Lung (tissue), 12 donors: ENCODE data around the gene SLC24A1. TPM values are rescaled to one million over a fixed set of nuclear protein-coding genes. Genes with fewer than 3 reads are reported as not detected.

Source experiments
- ATAC-seq: fragments of 200-7000 bp; cut with Tn5 transposase; one replicate; pipeline ENCODE4 v1.9.1; 2020; ENCODE audit warnings: moderate number of reproducible peaks; ENCODE audit not compliant: insufficient read depth, low FRiP score
- DNase-seq, 3 donors: peaks; one replicate each; pipeline ENCODE4 v3.0.0-alpha.2; 2013 to 2017
- H3K27ac ChIP-seq, 2 donors: one replicate each; pipeline ENCODE4 v1.5.1; 2013; ENCODE audit warnings: mild to moderate bottlenecking in 2 of 2, moderate library complexity in 2 of 2, control low read depth in 1 of 2, inconsistent platforms in 1 of 2, low read depth in 1 of 2, low read length in 1 of 2
- H3K27me3 ChIP-seq, 3 donors: one replicate each; pipeline ENCODE4 v1.5.1; 2013; ENCODE audit warnings: low read length in 2 of 3; ENCODE audit not compliant: control insufficient read depth in 3 of 3, insufficient read depth in 3 of 3
- H3K36me3 ChIP-seq, 4 donors: one replicate each; pipeline ENCODE4 v1.5.1; 2013; ENCODE audit warnings: low read length in 4 of 4, mild to moderate bottlenecking in 1 of 4, moderate library complexity in 1 of 4; ENCODE audit not compliant: control insufficient read depth in 4 of 4, insufficient read depth in 4 of 4
- H3K4me1 ChIP-seq, 5 donors: one replicate each; pipeline ENCODE4 v1.5.1; 2013; ENCODE audit warnings: low read length in 5 of 5, mild to moderate bottlenecking in 2 of 5, moderate library complexity in 1 of 5; ENCODE audit not compliant: control insufficient read depth in 5 of 5, insufficient read depth in 5 of 5
- H3K4me3 ChIP-seq: one replicate; pipeline ENCODE4 v1.5.1; 2013; ENCODE audit warnings: mild to moderate bottlenecking, control low read depth, moderate library complexity
- H3K9ac ChIP-seq, 2 donors: one replicate each; pipeline ENCODE4 v1.5.1; 2013; ENCODE audit warnings: low read length in 2 of 2, control low read depth in 1 of 2; ENCODE audit not compliant: insufficient read depth in 1 of 2
- H3K9me3 ChIP-seq, 4 donors: one replicate each; pipeline ENCODE4 v1.5.1; 2013; ENCODE audit warnings: low read length in 3 of 4, mild to moderate bottlenecking in 1 of 4, moderate library complexity in 1 of 4; ENCODE audit not compliant: control insufficient read depth in 4 of 4, insufficient read depth in 3 of 4
- WGBS, 2 donors: extraction: QIAGEN DNeasy Blood & Tissue Kit; methylation state at CpG; one replicate each; pipeline ENCODE4 v1.1.7; 2013; 5-methylcytosine and 5-hydroxymethylcytosine counted together
- polyA plus RNA-seq, 2 donors: library from polyadenylated mRNA; stranded (reverse); fragments of 200-250 nt; gene quantifications; one replicate each; pipeline ENCODE4 v1.2.1, GENCODE V29; 2013
- total RNA-seq, 2 donors: library from RNA; depleted of rRNA in 1 of 2; stranded (reverse); fragments of >200 nt in 1 of 2; gene quantifications; one replicate each; pipeline ENCODE4 v1.2.1, GENCODE V29; 2014 to 2021
- TF ChIP-seq, protein P1 (sequence below): IDR thresholded peaks from 2 replicates; pipeline ENCODE4 v1.5.1; 2012; ENCODE audit warnings: mild to moderate bottlenecking; ENCODE audit errors: control extremely low read depth, extremely low read depth
- donor health status: control.
- donor health status: control.
- donor health status: Bipolar disorder and iron deficiency.
- donor health status: healthy.
- donor health status: DM: yes; HTN: yes; CAD: no.

Gene SLC24A1
- total and polyA plus RNA-seq, 4 donors = 4.0 to 12.6 (median 7.8) TPM

- no peaks in the 10 kb centered on the region for H3K27me3 ChIP-seq
- no peak for DNase-seq
- H3K9ac ChIP-seq = no peak overlapping the region
- H3K4me3 ChIP-seq = no peak overlapping the region
- no peak overlapping the region for H3K27ac ChIP-seq
- peaks cover 0 to 25% (median 6%) of the 10 kb centered on the region in 4 donors for H3K36me3 ChIP-seq
- 93% methylated on average over 12 of the region's 12 CpGs for WGBS, 2 donors
- H3K4me1 ChIP-seq = peaks cover 0 to 5% (median 0%) of the 10 kb centered on the region in 5 donors
- H3K9me3 ChIP-seq = no peaks in the 10 kb centered on the region
- TF ChIP-seq, protein P1, sequence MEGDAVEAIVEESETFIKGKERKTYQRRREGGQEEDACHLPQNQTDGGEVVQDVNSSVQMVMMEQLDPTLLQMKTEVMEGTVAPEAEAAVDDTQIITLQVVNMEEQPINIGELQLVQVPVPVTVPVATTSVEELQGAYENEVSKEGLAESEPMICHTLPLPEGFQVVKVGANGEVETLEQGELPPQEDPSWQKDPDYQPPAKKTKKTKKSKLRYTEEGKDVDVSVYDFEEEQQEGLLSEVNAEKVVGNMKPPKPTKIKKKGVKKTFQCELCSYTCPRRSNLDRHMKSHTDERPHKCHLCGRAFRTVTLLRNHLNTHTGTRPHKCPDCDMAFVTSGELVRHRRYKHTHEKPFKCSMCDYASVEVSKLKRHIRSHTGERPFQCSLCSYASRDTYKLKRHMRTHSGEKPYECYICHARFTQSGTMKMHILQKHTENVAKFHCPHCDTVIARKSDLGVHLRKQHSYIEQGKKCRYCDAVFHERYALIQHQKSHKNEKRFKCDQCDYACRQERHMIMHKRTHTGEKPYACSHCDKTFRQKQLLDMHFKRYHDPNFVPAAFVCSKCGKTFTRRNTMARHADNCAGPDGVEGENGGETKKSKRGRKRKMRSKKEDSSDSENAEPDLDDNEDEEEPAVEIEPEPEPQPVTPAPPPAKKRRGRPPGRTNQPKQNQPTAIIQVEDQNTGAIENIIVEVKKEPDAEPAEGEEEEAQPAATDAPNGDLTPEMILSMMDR = no peak
- no peak for ATAC-seq
Observed at GRCh38 chr15:65650312-65651041, 28.7 kb downstream of the SLC24A1 start.

DNA sequence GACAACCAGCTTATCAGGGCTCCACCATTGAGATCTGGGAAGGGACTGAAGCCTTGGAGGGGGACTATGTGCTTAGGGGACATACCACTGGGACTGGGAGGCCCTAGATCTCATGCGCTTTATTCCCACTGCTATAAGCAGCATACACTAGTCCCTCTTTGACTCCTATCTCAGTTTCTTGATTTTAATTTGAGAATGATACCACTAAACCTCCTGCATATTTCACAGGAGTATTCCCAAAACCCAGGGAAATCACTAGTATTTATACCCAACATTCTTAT lies 29.2 kb downstream of the SLC24A1 start:
- no peak overlapping the region for H3K9ac ChIP-seq
- H3K9me3 ChIP-seq = no peaks in the 10 kb centered on the region
- H3K36me3 ChIP-seq = peaks cover 0 to 27% (median 6%) of the 10 kb centered on the region in 4 donors
- H3K27ac ChIP-seq = no peak overlapping the region
- peaks cover 0 to 5% (median 0%) of the 10 kb centered on the region in 5 donors for H3K4me1 ChIP-seq
- ATAC-seq = no peak
- H3K27me3 ChIP-seq = no peaks in the 10 kb centered on the region
- H3K4me3 ChIP-seq = no peak overlapping the region
- TF ChIP-seq, protein P1 = no peak
- no peak for DNase-seq
- 95 to 100% methylated on average over 1 of the region's 1 CpG for WGBS, 2 donors

GRCh38 chr15:65651831-65652749 lies 30.4 kb downstream of the SLC24A1 start:
- Histone ChIP-seq H3K27ac (peak overlapping the region in 1 of 2 donors; percentile 58), H3K9ac (no peak overlapping the region), H3K4me1 (peaks cover 0 to 5% (median 0%) of the 10 kb centered on the region in 5 donors), H3K27me3 (no peaks in the 10 kb centered on the region), H3K4me3 (no peak overlapping the region), H3K9me3 (no peaks in the 10 kb centered on the region), H3K36me3 (peaks cover 0 to 26% (median 6%) of the 10 kb centered on the region in 4 donors)
- ATAC-seq (no peak), DNase-seq (no peak)
- 74 to 84% methylated on average over 11 of the region's 11 CpGs for WGBS, 2 donors
- TF ChIP-seq, protein P1 = no peak
